GM20000 (cell line): Measurements from ENCODE around the gene SERPINB6.

ENCODE experiments used
- DNase-seq: peaks from one replicate; pipeline ENCODE4 v3.0.0; 2012; ENCODE audit warnings: low spot score
- CTCF ChIP-seq: IDR thresholded peaks from 2 replicates; pipeline ENCODE4 v1.5.1; 2012; ENCODE audit warnings: mild to moderate bottlenecking, control low read depth; ENCODE audit errors: extremely low read depth, missing control alignments

The SERPINB6 gene

GRCh38 chr6:2971420-2972218 lies at the start of gene SERPINB6:
Gene SERPINB6 (minus strand): TSS chr6:2971567. CDS start chr6:2959332, 12,235 bp downstream.
- DNase-seq = peak; percentile 54
- TF ChIP-seq CTCF = no peak

- DNase-seq = no peak
- TF ChIP-seq CTCF = no peak
Measured at GRCh38 chr6:3019749-3020320, 48.5 kb upstream of the SERPINB6 start.

- no peak for DNase-seq
- TF ChIP-seq CTCF = no peak
Measured at GRCh38 chr6:3019065-3019464, 47.7 kb upstream of the SERPINB6 start.

- TF ChIP-seq CTCF = no peak
- DNase-seq = no peak
Measured at GRCh38 chr6:3017304-3017703, 45.9 kb upstream of the SERPINB6 start.

- no peak for TF ChIP-seq CTCF
- no peak for DNase-seq
Measured at GRCh38 chr6:3016473-3017280, 45.3 kb upstream of the SERPINB6 start.

GRCh38 chr6:3015144-3015543 lies 43.8 kb upstream of the SERPINB6 start:
- TF ChIP-seq CTCF = no peak
- DNase-seq = no peak

- no peak for TF ChIP-seq CTCF
- no peak for DNase-seq
Measured at GRCh38 chr6:3014675-3015066, 43.3 kb upstream of the SERPINB6 start.
